ENCODE results near the gene C15orf39. TPM values are rescaled to one million over a fixed set of nuclear protein-coding genes. Genes with fewer than 3 reads are reported as not detected.
A peak's percentile ranks its signal among the peaks of the same experiment; 100 is the strongest.

C15orf39 gene
- total and polyA plus RNA-seq, 2 of the 13 experiments (the other 11 are each of a cell fraction or from before 2014, with no cell fraction given): 6.2 to 13.5 TPM

DNA sequence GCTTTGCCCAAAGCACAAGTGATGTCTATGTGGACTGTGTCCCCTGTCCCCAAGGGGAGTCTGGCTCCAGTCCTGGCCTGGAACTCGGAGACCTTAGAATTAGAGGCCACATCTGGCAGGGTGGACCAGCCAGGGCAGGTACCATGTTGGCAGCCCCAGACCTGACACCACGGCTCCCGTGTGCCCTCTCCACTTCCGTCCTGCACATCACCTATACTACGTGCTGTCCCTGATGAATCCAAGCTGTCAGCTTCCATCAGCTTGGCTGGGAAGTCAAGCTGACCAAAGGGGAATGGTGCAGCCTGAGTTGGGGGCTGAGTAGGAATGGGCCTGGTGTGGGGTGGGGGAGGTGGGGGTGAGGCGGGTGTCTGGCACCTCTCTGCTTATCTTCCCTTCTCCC is 15.3 kb downstream of the C15orf39 start:
- WGBS (ENCODE audit: low lambda C conversion rate): 72% methylated on average over 6 of the region's 6 CpGs
- H3K4me3 ChIP-seq (replicated peaks in 1 of 3; ENCODE audit: insufficient read depth in 1 of 3, low read depth in 2 of 3, low read length in 3 of 3): no peak overlapping the region
- no peaks in the 10 kb centered on the region for H3K9me3 ChIP-seq (ENCODE audit: low read length)
- H3K4me2 ChIP-seq (ENCODE audit: low read depth, low read length): no peak overlapping the region
- ChIA-PET CTCF (ENCODE audit: low intra/inter-chr PET ratio, low total read pairs) (no interaction called here), POLR2A (no interaction called here)
- no peak overlapping the region for H3K9ac ChIP-seq (ENCODE audit: insufficient read depth, low read depth, low read length)
- ATAC-seq (peak; percentile 5; the same call in 1 of the 3 replicates), FAIRE-seq (no peak), DNase-seq (ENCODE audit: low spot score) (no peak)
- H2AFZ ChIP-seq (ENCODE audit: low read length): no peak overlapping the region
- BruUV-seq (replicated peaks): no TSS peak
- H3K27ac ChIP-seq (ENCODE audit: extremely low read length, insufficient read depth, low read length): no peak overlapping the region
- H3K79me2 ChIP-seq (ENCODE audit: insufficient read depth, low read length): no peaks in the 10 kb centered on the region
- in situ Hi-C loops (cut with HindIII; ENCODE audit: extremely low pct_ligation_motif_present, low pct_unique_long_range_greater_than_20kb): no loop called here
- no peaks in the 10 kb centered on the region; a peak in 1 of 5 replicates for H3K27me3 ChIP-seq (ENCODE audit: control insufficient read depth in 1 of 2, insufficient read depth in 2 of 2, low read length in 2 of 2)
- H4K20me1 ChIP-seq (ENCODE audit: insufficient read depth, low read length): peaks cover 21% of the 10 kb centered on the region
- intact Hi-C loops (cut with micrococcal nuclease; ENCODE audit: unreplicated experiment): no loop called here
- peaks cover 4 to 12% of the 10 kb centered on the region in 2 experiments; a peak in 4 of 5 replicates for H3K36me3 ChIP-seq (replicated peaks in 1 of 2; ENCODE audit: control insufficient read depth in 1 of 2, insufficient read depth in 2 of 2, low read length in 2 of 2)
- peaks cover 23% of the 10 kb centered on the region for H3K4me1 ChIP-seq (ENCODE audit: insufficient read depth, low read length)
- TF ChIP-seq GZF1 (CRISPR knock-in tag; IDR thresholded peaks at IDR 0.05) (no peak), MATR3 (CRISPR knock-in tag; IDR thresholded peaks at IDR 0.05) (no peak), KDM5A (IDR thresholded peaks at IDR 0.05; ENCODE audit: borderline replicate concordance, low read length) (no peak), ZNF782 (CRISPR knock-in tag; IDR thresholded peaks at IDR 0.05; ENCODE audit: borderline replicate concordance) (no peak), MAFG (CRISPR knock-in tag; IDR thresholded peaks at IDR 0.05) (no peak), ZNF792 (CRISPR knock-in tag; IDR thresholded peaks at IDR 0.05) (no peak), ZMYM4 (CRISPR knock-in tag; IDR thresholded peaks at IDR 0.05) (no peak), SRSF9 (IDR thresholded peaks at IDR 0.05; ENCODE audit: borderline replicate concordance, insufficient read depth, low read depth, low read length, poor library complexity, severe bottlenecking) (no peak), JUND (CRISPR knock-in tag; IDR thresholded peaks at IDR 0.05) (no peak), SIN3B (IDR thresholded peaks at IDR 0.05; ENCODE audit: low read length) (no peak)
- TF ChIP-seq, protein P1, sequence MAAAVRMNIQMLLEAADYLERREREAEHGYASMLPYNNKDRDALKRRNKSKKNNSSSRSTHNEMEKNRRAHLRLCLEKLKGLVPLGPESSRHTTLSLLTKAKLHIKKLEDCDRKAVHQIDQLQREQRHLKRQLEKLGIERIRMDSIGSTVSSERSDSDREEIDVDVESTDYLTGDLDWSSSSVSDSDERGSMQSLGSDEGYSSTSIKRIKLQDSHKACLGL (CRISPR knock-in tag; IDR thresholded peaks at IDR 0.05): no peak
- TF ChIP-seq, protein P2, sequence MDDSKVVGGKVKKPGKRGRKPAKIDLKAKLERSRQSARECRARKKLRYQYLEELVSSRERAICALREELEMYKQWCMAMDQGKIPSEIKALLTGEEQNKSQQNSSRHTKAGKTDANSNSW (CRISPR knock-in tag; IDR thresholded peaks at IDR 0.05; ENCODE audit: borderline replicate concordance): no peak
- TF ChIP-seq, protein P3, sequence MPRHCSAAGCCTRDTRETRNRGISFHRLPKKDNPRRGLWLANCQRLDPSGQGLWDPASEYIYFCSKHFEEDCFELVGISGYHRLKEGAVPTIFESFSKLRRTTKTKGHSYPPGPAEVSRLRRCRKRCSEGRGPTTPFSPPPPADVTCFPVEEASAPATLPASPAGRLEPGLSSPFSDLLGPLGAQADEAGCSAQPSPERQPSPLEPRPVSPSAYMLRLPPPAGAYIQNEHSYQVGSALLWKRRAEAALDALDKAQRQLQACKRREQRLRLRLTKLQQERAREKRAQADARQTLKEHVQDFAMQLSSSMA (CRISPR knock-in tag; IDR thresholded peaks at IDR 0.05): no peak
- TF ChIP-seq, protein P4, sequence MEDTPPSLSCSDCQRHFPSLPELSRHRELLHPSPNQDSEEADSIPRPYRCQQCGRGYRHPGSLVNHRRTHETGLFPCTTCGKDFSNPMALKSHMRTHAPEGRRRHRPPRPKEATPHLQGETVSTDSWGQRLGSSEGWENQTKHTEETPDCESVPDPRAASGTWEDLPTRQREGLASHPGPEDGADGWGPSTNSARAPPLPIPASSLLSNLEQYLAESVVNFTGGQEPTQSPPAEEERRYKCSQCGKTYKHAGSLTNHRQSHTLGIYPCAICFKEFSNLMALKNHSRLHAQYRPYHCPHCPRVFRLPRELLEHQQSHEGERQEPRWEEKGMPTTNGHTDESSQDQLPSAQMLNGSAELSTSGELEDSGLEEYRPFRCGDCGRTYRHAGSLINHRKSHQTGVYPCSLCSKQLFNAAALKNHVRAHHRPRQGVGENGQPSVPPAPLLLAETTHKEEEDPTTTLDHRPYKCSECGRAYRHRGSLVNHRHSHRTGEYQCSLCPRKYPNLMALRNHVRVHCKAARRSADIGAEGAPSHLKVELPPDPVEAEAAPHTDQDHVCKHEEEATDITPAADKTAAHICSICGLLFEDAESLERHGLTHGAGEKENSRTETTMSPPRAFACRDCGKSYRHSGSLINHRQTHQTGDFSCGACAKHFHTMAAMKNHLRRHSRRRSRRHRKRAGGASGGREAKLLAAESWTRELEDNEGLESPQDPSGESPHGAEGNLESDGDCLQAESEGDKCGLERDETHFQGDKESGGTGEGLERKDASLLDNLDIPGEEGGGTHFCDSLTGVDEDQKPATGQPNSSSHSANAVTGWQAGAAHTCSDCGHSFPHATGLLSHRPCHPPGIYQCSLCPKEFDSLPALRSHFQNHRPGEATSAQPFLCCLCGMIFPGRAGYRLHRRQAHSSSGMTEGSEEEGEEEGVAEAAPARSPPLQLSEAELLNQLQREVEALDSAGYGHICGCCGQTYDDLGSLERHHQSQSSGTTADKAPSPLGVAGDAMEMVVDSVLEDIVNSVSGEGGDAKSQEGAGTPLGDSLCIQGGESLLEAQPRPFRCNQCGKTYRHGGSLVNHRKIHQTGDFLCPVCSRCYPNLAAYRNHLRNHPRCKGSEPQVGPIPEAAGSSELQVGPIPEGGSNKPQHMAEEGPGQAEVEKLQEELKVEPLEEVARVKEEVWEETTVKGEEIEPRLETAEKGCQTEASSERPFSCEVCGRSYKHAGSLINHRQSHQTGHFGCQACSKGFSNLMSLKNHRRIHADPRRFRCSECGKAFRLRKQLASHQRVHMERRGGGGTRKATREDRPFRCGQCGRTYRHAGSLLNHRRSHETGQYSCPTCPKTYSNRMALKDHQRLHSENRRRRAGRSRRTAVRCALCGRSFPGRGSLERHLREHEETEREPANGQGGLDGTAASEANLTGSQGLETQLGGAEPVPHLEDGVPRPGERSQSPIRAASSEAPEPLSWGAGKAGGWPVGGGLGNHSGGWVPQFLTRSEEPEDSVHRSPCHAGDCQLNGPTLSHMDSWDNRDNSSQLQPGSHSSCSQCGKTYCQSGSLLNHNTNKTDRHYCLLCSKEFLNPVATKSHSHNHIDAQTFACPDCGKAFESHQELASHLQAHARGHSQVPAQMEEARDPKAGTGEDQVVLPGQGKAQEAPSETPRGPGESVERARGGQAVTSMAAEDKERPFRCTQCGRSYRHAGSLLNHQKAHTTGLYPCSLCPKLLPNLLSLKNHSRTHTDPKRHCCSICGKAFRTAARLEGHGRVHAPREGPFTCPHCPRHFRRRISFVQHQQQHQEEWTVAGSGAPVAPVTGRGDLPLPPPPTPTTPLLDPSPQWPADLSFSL (CRISPR knock-in tag; IDR thresholded peaks at IDR 0.05): no peak
- TF ChIP-seq, protein P5, sequence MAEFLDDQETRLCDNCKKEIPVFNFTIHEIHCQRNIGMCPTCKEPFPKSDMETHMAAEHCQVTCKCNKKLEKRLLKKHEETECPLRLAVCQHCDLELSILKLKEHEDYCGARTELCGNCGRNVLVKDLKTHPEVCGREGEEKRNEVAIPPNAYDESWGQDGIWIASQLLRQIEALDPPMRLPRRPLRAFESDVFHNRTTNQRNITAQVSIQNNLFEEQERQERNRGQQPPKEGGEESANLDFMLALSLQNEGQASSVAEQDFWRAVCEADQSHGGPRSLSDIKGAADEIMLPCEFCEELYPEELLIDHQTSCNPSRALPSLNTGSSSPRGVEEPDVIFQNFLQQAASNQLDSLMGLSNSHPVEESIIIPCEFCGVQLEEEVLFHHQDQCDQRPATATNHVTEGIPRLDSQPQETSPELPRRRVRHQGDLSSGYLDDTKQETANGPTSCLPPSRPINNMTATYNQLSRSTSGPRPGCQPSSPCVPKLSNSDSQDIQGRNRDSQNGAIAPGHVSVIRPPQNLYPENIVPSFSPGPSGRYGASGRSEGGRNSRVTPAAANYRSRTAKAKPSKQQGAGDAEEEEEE (CRISPR knock-in tag; IDR thresholded peaks at IDR 0.05; ENCODE audit: borderline replicate concordance): no peak

Data from HepG2 (cell line).